HEK293 (cell line): Measurements from ENCODE around the gene TNFSF11.
A peak's percentile ranks its signal among the peaks of the same experiment; 100 is the strongest.

Source experiments
- CTCF ChIA-PET: fragments of 350-600 bp; formaldehyde crosslinking; extraction: SDS; loops from one replicate; lab custom pipeline; 2021; ENCODE audit warnings: antibody characterized with exemption; lab: Yijun Ruan, JAX
- POLR2A ChIA-PET: fragments of 300-600 bp; formaldehyde crosslinking; extraction: SDS; loops from one replicate; lab custom pipeline; 2020; ENCODE audit warnings: antibody characterized with exemption, inconsistent platforms; lab: Yijun Ruan, JAX
- H3K27ac ChIP-seq: fragments of 200-500 bp; sonication (Bioruptor generic); 2 replicates; pipeline ENCODE4 v1.5.1; 2014; ENCODE audit warnings: low read depth, low read length, control low read depth, inconsistent platforms; ENCODE audit errors: extremely low read depth
- H3K36me3 ChIP-seq, 2 experiments: fragments of 200-500 bp in 1 of 2; sonication (Bioruptor generic) in 1 of 2; 1 replicate in 1 of 2; 2 replicates in 1 of 2; pipeline ENCODE4 v1.5.1; 2014 to 2017; ENCODE audit warnings: inconsistent platforms in 2 of 2, low read length in 2 of 2; ENCODE audit not compliant: control insufficient read depth in 2 of 2, insufficient read depth in 1 of 2
- H3K4me1 ChIP-seq: fragments of 200-500 bp; sonication (Bioruptor generic); 2 replicates; pipeline ENCODE4 v1.5.1; 2014; ENCODE audit warnings: mild to moderate bottlenecking, low read length, inconsistent platforms; ENCODE audit not compliant: control insufficient read depth, insufficient read depth
- H3K4me3 ChIP-seq: 2 replicates; pipeline ENCODE4 v1.5.1; 2011; ENCODE audit warnings: low read depth, mild to moderate bottlenecking, control low read depth, low read length, moderate library complexity
- H3K9me3 ChIP-seq: fragments of 200-500 bp; sonication (Bioruptor generic); 2 replicates; pipeline ENCODE4 v1.5.1; 2014; ENCODE audit warnings: low read depth, low read length, inconsistent platforms; ENCODE audit not compliant: control insufficient read depth, insufficient read depth
- BCL6B ChIP-seq: fragments of 450-650 bp; formaldehyde crosslinking; IDR thresholded peaks from 2 replicates; pipeline ENCODE4 v1.5.1; 2017; ENCODE audit warnings: missing biosample characterization, missing genetic modification characterization
- INSM2 ChIP-seq: fragments of 450-650 bp; formaldehyde crosslinking; IDR thresholded peaks from 2 replicates; pipeline ENCODE4 v1.5.1; 2016; ENCODE audit warnings: missing biosample characterization, missing genetic modification characterization
- KLF17 ChIP-seq: fragments of 450-650 bp; formaldehyde crosslinking; IDR thresholded peaks from 2 replicates; pipeline ENCODE4 v1.5.1; 2016; ENCODE audit warnings: missing biosample characterization, missing genetic modification characterization
- ZBTB6 ChIP-seq: fragments of 450-650 bp; formaldehyde crosslinking; IDR thresholded peaks from 2 replicates; pipeline ENCODE4 v1.5.1; 2017; ENCODE audit warnings: missing biosample characterization, missing genetic modification characterization
- ZBTB7A ChIP-seq: fragments of 450-650 bp; formaldehyde crosslinking; IDR thresholded peaks from 2 replicates; pipeline ENCODE4 v1.5.1; 2016; ENCODE audit warnings: low read depth, missing biosample characterization, missing genetic modification characterization
- ZFP69B ChIP-seq: fragments of 450-650 bp; formaldehyde crosslinking; IDR thresholded peaks from 2 replicates; pipeline ENCODE4 v1.5.1; 2016; ENCODE audit warnings: missing biosample characterization, missing genetic modification characterization
- ZNF121 ChIP-seq: fragments of 450-650 bp; formaldehyde crosslinking; IDR thresholded peaks from 2 replicates; pipeline ENCODE4 v1.5.1; 2016; ENCODE audit warnings: missing biosample characterization, missing genetic modification characterization
- ZNF148 ChIP-seq: fragments of 450-650 bp; formaldehyde crosslinking; IDR thresholded peaks from 2 replicates; pipeline ENCODE4 v1.5.0; 2017; ENCODE audit warnings: missing biosample characterization, missing genetic modification characterization, borderline replicate concordance
- ZNF18 ChIP-seq: fragments of 450-650 bp; formaldehyde crosslinking; IDR thresholded peaks from 2 replicates; pipeline ENCODE4 v1.5.1; 2016; ENCODE audit warnings: missing biosample characterization, missing genetic modification characterization
- ZNF239 ChIP-seq: fragments of 450-650 bp; formaldehyde crosslinking; IDR thresholded peaks from 2 replicates; pipeline ENCODE4 v1.5.1; 2016; ENCODE audit warnings: missing biosample characterization, missing genetic modification characterization
- ZNF302 ChIP-seq: fragments of 450-650 bp; formaldehyde crosslinking; IDR thresholded peaks from 2 replicates; pipeline ENCODE4 v1.5.1; 2016; ENCODE audit warnings: missing biosample characterization, missing genetic modification characterization, low read depth
- ZNF398 ChIP-seq: fragments of 450-650 bp; formaldehyde crosslinking; IDR thresholded peaks from 2 replicates; pipeline ENCODE4 v1.5.1; 2017; ENCODE audit warnings: missing biosample characterization, missing genetic modification characterization
- ZNF510 ChIP-seq: fragments of 450-650 bp; formaldehyde crosslinking; IDR thresholded peaks from 2 replicates; pipeline ENCODE4 v1.5.1; 2018; ENCODE audit warnings: mild to moderate bottlenecking, missing genetic modification characterization, missing biosample characterization; ENCODE audit not compliant: insufficient replicate concordance
- ZNF514 ChIP-seq: fragments of 450-650 bp; formaldehyde crosslinking; IDR thresholded peaks from 2 replicates; pipeline ENCODE4 v1.5.1; 2016; ENCODE audit warnings: missing biosample characterization, missing genetic modification characterization
- ZNF555 ChIP-seq: fragments of 450-650 bp; formaldehyde crosslinking; conservative IDR thresholded peaks from 2 replicates; pipeline ENCODE4 v1.5.1; 2017; ENCODE audit warnings: missing biosample characterization, mild to moderate bottlenecking, missing genetic modification characterization, inconsistent platforms
- ZNF629 ChIP-seq: fragments of 450-650 bp; formaldehyde crosslinking; IDR thresholded peaks from 2 replicates; pipeline ENCODE4 v1.5.1; 2017; ENCODE audit warnings: missing biosample characterization, missing genetic modification characterization
- ZNF677 ChIP-seq: fragments of 450-650 bp; IDR thresholded peaks from 2 replicates; pipeline ENCODE4 v1.5.0; 2018; ENCODE audit warnings: missing biosample characterization, mild to moderate bottlenecking, missing genetic modification characterization, moderate library complexity
- ZSCAN4 ChIP-seq: fragments of 450-650 bp; formaldehyde crosslinking; IDR thresholded peaks from 2 replicates; pipeline ENCODE4 v1.5.1; 2017; ENCODE audit warnings: missing biosample characterization, missing genetic modification characterization

The TNFSF11 gene

GRCh38 chr13:42631181-42631580 is 57.2 kb downstream of the TNFSF11 start:
- POLR2A ChIA-PET = no interaction called here
- Histone ChIP-seq H3K36me3 (no peaks in the 10 kb centered on the region), H3K27ac (no peak overlapping the region), H3K4me1 (no peaks in the 10 kb centered on the region), H3K9me3 (no peaks in the 10 kb centered on the region), H3K4me3 (no peak overlapping the region)
- TF ChIP-seq INSM2 (tag by site-specific recombination) (no peak), ZNF121 (tag by site-specific recombination) (no peak), ZNF555 (tag by site-specific recombination) (no peak), ZNF514 (no peak)
- CTCF ChIA-PET = interaction anchor here (0.6 kb wide), 1 partner anchor 36 kb away, joined by 3 read pairs; no protein-coding TSS in a partner anchor

GRCh38 chr13:42633495-42633894 is 59.5 kb downstream of the TNFSF11 start:
- Histone ChIP-seq H3K36me3 (no peaks in the 10 kb centered on the region), H3K27ac (no peak overlapping the region), H3K4me1 (no peaks in the 10 kb centered on the region), H3K4me3 (no peak overlapping the region), H3K9me3 (no peaks in the 10 kb centered on the region)
- ChIA-PET POLR2A (no interaction called here), CTCF (no interaction called here)
- TF ChIP-seq ZBTB6 = peak; percentile 90
- 0 out of 2 replicates have a peak, but pooled peaks have one; percentile 13 for TF ChIP-seq ZNF398 (tag by site-specific recombination)
- no peak for TF ChIP-seq ZNF148 (tag by site-specific recombination)
- peak; percentile 57; the same call in 1 of the 2 replicates for TF ChIP-seq ZFP69B (tag by site-specific recombination)

GRCh38 chr13:42638101-42638500 is 64.1 kb downstream of the TNFSF11 start:
- Histone ChIP-seq H3K4me3 (no peak overlapping the region), H3K4me1 (no peaks in the 10 kb centered on the region), H3K9me3 (no peaks in the 10 kb centered on the region), H3K27ac (no peak overlapping the region), H3K36me3 (no peaks in the 10 kb centered on the region)
- ChIA-PET CTCF (no interaction called here), POLR2A (no interaction called here)
- TF ChIP-seq ZNF18 (no peak), BCL6B (no peak), ZNF302 (no peak), ZSCAN4 (tag by site-specific recombination) (no peak), ZNF239 (tag by site-specific recombination) (no peak), ZNF510 (tag by site-specific recombination) (no peak), KLF17 (tag by site-specific recombination) (no peak), ZNF677 (tag by site-specific recombination) (no peak), ZBTB7A (tag by site-specific recombination) (no peak), ZNF629 (tag by site-specific recombination) (no peak)
